Measurements from ENCODE around the gene KLF16. TPM values are rescaled to one million over a fixed set of nuclear protein-coding genes. Genes with fewer than 3 reads are reported as not detected.

KLF16 gene
- total and polyA plus RNA-seq, 2 experiments from 2014 or later: 8.9 to 20.2 TPM

GRCh38 chr19:1811472-1811894, 51.9 kb downstream of the KLF16 start:
- no peak for DNase-seq (ENCODE audit: low spot score)
- no peaks in the 10 kb centered on the region for H3K4me1 ChIP-seq (ENCODE audit: insufficient read depth)
- H3K4me3 Mint-ChIP-seq: peak overlapping the region; percentile 43; the same call in 2 of the 3 replicates

More at GRCh38 chr19:1811472-1811894, 51.9 kb downstream of the KLF16 start:
- Histone ChIP-seq H3K9me2 (ENCODE audit: insufficient read depth) (no peaks in the 10 kb centered on the region), H3F3A (replicated peaks; ENCODE audit: low read depth) (0 out of 2 replicates have a peak, but pooled peaks cover 5% of the 10 kb centered on the region), H3K27ac (ENCODE audit: low read depth) (no peak overlapping the region), H3K4me2 (peak overlapping the region; percentile 70), H3K4me3 (peak overlapping the region; percentile 77), H3K36me3 (ENCODE audit: insufficient read depth) (no peaks in the 10 kb centered on the region), H3K27me3 (ENCODE audit: insufficient read depth) (no peaks in the 10 kb centered on the region), H2AFZ (no peak overlapping the region), H4K20me1 (replicated peaks; ENCODE audit: insufficient read depth) (no peaks in the 10 kb centered on the region), H3K79me2 (replicated peaks; ENCODE audit: insufficient read depth) (no peaks in the 10 kb centered on the region)
- Mint-ChIP-seq H3K36me3 (ENCODE audit: low read depth) (0 out of 3 replicates have a peak, but pooled peaks cover 3% of the 10 kb centered on the region), H3K27ac (no peak overlapping the region), H3K9me3 (no peaks in the 10 kb centered on the region), H3K4me1 (peaks cover 3% of the 10 kb centered on the region; the same call in 2 of the 3 replicates), H3K27me3 (ENCODE audit: insufficient read depth, low read depth, poor library complexity) (peaks cover 24% of the 10 kb centered on the region)
- TF ChIP-seq ETS1 (IDR thresholded peaks at IDR 0.05): no peak
- TF ChIP-seq STAT1 (IDR thresholded peaks at IDR 0.05; ENCODE audit: unreplicated experiment): no peak
- TF ChIP-seq REST (IDR thresholded peaks at IDR 0.05; ENCODE audit: unreplicated experiment): no peak
- TF ChIP-seq ZNF462 (CRISPR knock-in tag; IDR thresholded peaks at IDR 0.05): no peak
- no peak for ATAC-seq

Measured in GM23338 (cell line).